Thoracic aorta (tissue), 2 donors: Measurements from ENCODE around the gene TBC1D1. TPM values are rescaled to one million over a fixed set of nuclear protein-coding genes. Genes with fewer than 3 reads are reported as not detected.
A peak's percentile ranks its signal among the peaks of the same experiment; 100 is the strongest.

Source experiments
- ATAC-seq: fragments of 150-250 bp; one replicate; pipeline ENCODE4 v1.8.0; 2017; ENCODE audit warnings: low read depth; ENCODE audit not compliant: insufficient number of reproducible peaks, low FRiP score
- DNase-seq: peaks from one replicate; pipeline ENCODE4 v3.0.0-alpha.2; 2020; ENCODE audit warnings: low spot score
- H3K27ac ChIP-seq, 2 donors: fragments of 200-600 bp; sonication (generic); 1 replicate in 1 of 2; 2 replicates in 1 of 2; pipeline ENCODE4 v1.5.1; 2016; ENCODE audit warnings: mild to moderate bottlenecking in 2 of 2, moderate library complexity in 2 of 2
- H3K27me3 ChIP-seq: fragments of 200-600 bp; sonication (generic); replicated peaks from 2 replicates; pipeline ENCODE4 v1.6.0; 2016; ENCODE audit warnings: mild to moderate bottlenecking; ENCODE audit not compliant: insufficient read depth
- H3K36me3 ChIP-seq: fragments of 200-600 bp; sonication (generic); one replicate; pipeline ENCODE4 v1.5.1; 2016
- H3K4me1 ChIP-seq, 2 donors: fragments of 200-600 bp; sonication (generic); 1 replicate in 1 of 2; 2 replicates in 1 of 2; pipeline versions ENCODE4 v1.5.1 to v1.6.0; 2016; ENCODE audit warnings: low read depth in 2 of 2, mild to moderate bottlenecking in 1 of 2; ENCODE audit not compliant: control insufficient read depth in 1 of 2
- H3K4me3 ChIP-seq: fragments of 200-600 bp; sonication (generic); 2 replicates; pipeline ENCODE4 v1.5.1; 2016; ENCODE audit warnings: mild to moderate bottlenecking
- H3K9me3 ChIP-seq: fragments of 200-600 bp; sonication (generic); 2 replicates; pipeline ENCODE4 v1.5.1; 2016
- CTCF ChIP-seq: fragments of 200-600 bp; sonication (generic); IDR thresholded peaks from one replicate; pipeline ENCODE4 v1.5.1; 2019; ENCODE audit warnings: antibody characterized with exemption
- total RNA-seq, 2 donors: library from RNA; depleted of rRNA; stranded (reverse); fragments of >200 nt; gene quantifications; one replicate each; pipeline versions ENCODE4 v1.1.0 to v1.2.3, GENCODE V29; 2016

Gene TBC1D1
- total RNA-seq, 2 donors from 2014 or later: 152 to 206 TPM

GRCh38 chr4:37994569-37994968 is 103.7 kb downstream of the TBC1D1 start:
- Histone ChIP-seq H3K27me3 (no peaks in the 10 kb centered on the region), H3K9me3 (no peaks in the 10 kb centered on the region), H3K27ac (peak overlapping the region; percentile 61 to 76), H3K4me1 (peaks cover 46 to 97% of the 10 kb centered on the region in 2 donors), H3K36me3 (no peaks in the 10 kb centered on the region), H3K4me3 (peak overlapping the region; percentile 6)
- ATAC-seq (no peak), DNase-seq (no peak)
- no peak for TF ChIP-seq CTCF

GRCh38 chr4:37995299-37995821 is 104.5 kb downstream of the TBC1D1 start:
- ATAC-seq (no peak), DNase-seq (no peak)
- Histone ChIP-seq H3K27ac (peak overlapping the region; percentile 61 to 76), H3K4me1 (peaks cover 41 to 89% of the 10 kb centered on the region in 2 donors), H3K27me3 (no peaks in the 10 kb centered on the region), H3K9me3 (no peaks in the 10 kb centered on the region), H3K36me3 (no peaks in the 10 kb centered on the region), H3K4me3 (peak overlapping the region; percentile 6)
- no peak for TF ChIP-seq CTCF

- DNase-seq: no peak
- H3K4me3 ChIP-seq: peak overlapping the region; percentile 11
- no peak for ATAC-seq
- H3K4me1 ChIP-seq: peaks cover 35 to 81% of the 10 kb centered on the region in 2 donors
- no peaks in the 10 kb centered on the region for H3K36me3 ChIP-seq
- H3K9me3 ChIP-seq: no peaks in the 10 kb centered on the region
- no peaks in the 10 kb centered on the region for H3K27me3 ChIP-seq
- no peak for TF ChIP-seq CTCF
- peak overlapping the region; percentile 61 to 76 for H3K27ac ChIP-seq
Observed at GRCh38 chr4:37995981-37996775, 105.3 kb downstream of the TBC1D1 start.

GRCh38 chr4:37998226-37998625 is 107.3 kb downstream of the TBC1D1 start:
- no peak for ATAC-seq
- Histone ChIP-seq H3K27me3 (no peaks in the 10 kb centered on the region), H3K36me3 (no peaks in the 10 kb centered on the region), H3K4me1 (peaks cover 27 to 78% of the 10 kb centered on the region in 2 donors), H3K9me3 (no peaks in the 10 kb centered on the region), H3K27ac (peak overlapping the region in 1 of 2 donors; percentile 16), H3K4me3 (no peak overlapping the region)
- no peak for TF ChIP-seq CTCF
- no peak for DNase-seq

- H3K27ac ChIP-seq: no peak overlapping the region
- ATAC-seq: no peak
- H3K4me1 ChIP-seq: peaks cover 30 to 77% of the 10 kb centered on the region in 2 donors
Observed at GRCh38 chr4:37999000-37999716, 108.3 kb downstream of the TBC1D1 start.

More at GRCh38 chr4:37999000-37999716, 108.3 kb downstream of the TBC1D1 start:
- no peaks in the 10 kb centered on the region for H3K27me3 ChIP-seq
- DNase-seq: no peak
- no peaks in the 10 kb centered on the region for H3K9me3 ChIP-seq
- H3K36me3 ChIP-seq: no peaks in the 10 kb centered on the region
- no peak for TF ChIP-seq CTCF
- H3K4me3 ChIP-seq: no peak overlapping the region
